ENCODE data around the gene TIMM44. TPM values are rescaled to one million over a fixed set of nuclear protein-coding genes. Genes with fewer than 3 reads are reported as not detected.

Gene TIMM44
- total RNA-seq, 4 donors from 2014 or later: 59.7 to 102 (median 71.8) TPM

DNA sequence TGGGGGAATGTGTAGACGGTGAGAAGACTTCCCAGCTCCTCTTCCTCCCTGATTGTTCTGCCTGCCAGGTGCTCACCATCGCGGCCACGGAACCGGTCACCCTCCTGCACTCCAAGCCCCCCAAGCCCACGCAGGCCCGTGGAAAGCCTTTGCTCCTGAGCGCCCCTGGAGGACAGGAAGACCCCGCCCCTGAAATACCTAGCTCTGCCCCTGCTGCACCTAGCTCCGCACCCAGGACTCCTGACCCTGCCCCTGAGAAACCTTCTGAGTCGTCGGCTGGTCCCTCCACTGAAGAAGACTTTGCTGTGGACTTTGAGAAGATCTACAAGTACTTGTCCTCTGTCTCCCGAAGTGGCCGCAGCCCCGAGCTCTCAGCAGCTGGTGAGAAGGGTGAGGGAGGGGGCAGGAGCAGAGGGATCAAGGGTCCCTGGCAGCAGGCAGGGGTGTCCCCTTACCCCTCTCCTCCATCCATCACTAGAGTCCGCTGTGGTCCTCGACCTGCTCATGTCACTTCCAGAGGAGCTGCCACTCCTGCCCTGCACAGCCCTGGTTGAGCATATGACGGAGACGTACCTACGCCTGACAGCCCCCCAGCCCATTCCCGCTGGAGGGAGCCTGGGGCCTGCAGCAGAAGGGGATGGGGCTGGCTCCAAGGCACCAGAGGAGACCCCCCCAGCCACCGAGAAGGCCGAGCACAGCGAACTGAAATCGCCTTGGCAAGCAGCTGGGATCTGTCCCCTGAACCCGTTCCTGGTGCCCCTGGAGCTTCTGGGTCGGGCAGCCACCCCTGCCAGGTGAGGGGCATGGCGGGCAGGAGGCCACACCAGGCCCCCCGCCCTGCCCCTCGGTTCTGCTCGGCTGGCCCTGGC lies 21.3 kb downstream of the TIMM44 start:
- H3K9me3 ChIP-seq: no peaks in the 10 kb centered on the region
- TF ChIP-seq POLR2A (IDR thresholded peaks at IDR 0.05) (no peak), CTCF (IDR thresholded peaks at IDR 0.05) (no peak), POLR2AphosphoS5 (IDR thresholded peaks at IDR 0.05) (no peak), EP300 (IDR thresholded peaks at IDR 0.05; ENCODE audit: low read depth) (no peak)
- peaks cover 0 to 10% (median 0%) of the 10 kb centered on the region in 4 donors for H3K36me3 ChIP-seq
- in situ Hi-C loops (cut with MboI; ENCODE audit: low pct_ligation_motif_present in 1 of 4, low pct_unique_long_range_greater_than_20kb in 1 of 4, low sequenced_read_pairs in 3 of 4) (no loop called here), intact Hi-C loops (cut with DNase I; ENCODE audit: low total_unique reads) (no loop called here)
- DNase-seq: no peak
- 94% methylated on average over 30 of the region's 31 CpGs; no CpG with 5 or more reads in 1 of the 2 donors for WGBS, 2 donors (ENCODE audit: low coverage in 1 of 2)
- peaks cover 33 to 64% (median 52%) of the 10 kb centered on the region in 4 donors for H3K4me1 ChIP-seq
- H3K27me3 ChIP-seq: peaks cover 25% of the 10 kb centered on the region
- H3K27ac ChIP-seq: peak overlapping the region; percentile 88 to 97 (median 91)
- no peak overlapping the region for H3K4me3 ChIP-seq

- peak overlapping the region; percentile 88 to 97 (median 91) for H3K27ac ChIP-seq
- intact Hi-C loops (cut with DNase I; ENCODE audit: low total_unique reads): no loop called here
- H3K27me3 ChIP-seq: peaks cover 33% of the 10 kb centered on the region
- TF ChIP-seq POLR2AphosphoS5 (IDR thresholded peaks at IDR 0.05) (no peak), CTCF (IDR thresholded peaks at IDR 0.05) (no peak), POLR2A (IDR thresholded peaks at IDR 0.05) (peak; percentile 5), EP300 (IDR thresholded peaks at IDR 0.05; ENCODE audit: low read depth) (no peak)
- in situ Hi-C loops (cut with MboI; ENCODE audit: low pct_ligation_motif_present in 1 of 4, low pct_unique_long_range_greater_than_20kb in 1 of 4, low sequenced_read_pairs in 3 of 4): no loop called here
- no peak for DNase-seq
- peaks cover 27 to 64% (median 52%) of the 10 kb centered on the region in 4 donors for H3K4me1 ChIP-seq
- 40% methylated on average over 16 of the region's 17 CpGs; no CpG with 5 or more reads in 1 of the 2 donors for WGBS, 2 donors (ENCODE audit: low coverage in 1 of 2)
- H3K9me3 ChIP-seq: no peaks in the 10 kb centered on the region
- peak overlapping the region; percentile 29 to 73 (median 45) for H3K4me3 ChIP-seq
- H3K36me3 ChIP-seq: peaks cover 0 to 10% (median 0%) of the 10 kb centered on the region in 4 donors
Observed at GRCh38 chr19:7921302-7921966, 22.0 kb downstream of the TIMM44 start.

- peaks cover 31 to 67% (median 55%) of the 10 kb centered on the region in 4 donors for H3K4me1 ChIP-seq
- in situ Hi-C loops (cut with MboI; ENCODE audit: low pct_ligation_motif_present in 1 of 4, low pct_unique_long_range_greater_than_20kb in 1 of 4, low sequenced_read_pairs in 3 of 4): no loop called here
Observed at GRCh38 chr19:7920519-7921301, 22.8 kb downstream of the TIMM44 start.

More at GRCh38 chr19:7920519-7921301, 22.8 kb downstream of the TIMM44 start:
- WGBS, 2 donors (ENCODE audit: low coverage in 1 of 2): 0% methylated on average over 20 to 51 of the region's 62 CpGs
- Histone ChIP-seq H3K27me3 (peaks cover 40% of the 10 kb centered on the region), H3K27ac (peak overlapping the region; percentile 88 to 99 (median 94)), H3K9me3 (no peaks in the 10 kb centered on the region), H3K36me3 (peaks cover 0 to 10% (median 0%) of the 10 kb centered on the region in 4 donors), H3K4me3 (peak overlapping the region; percentile 67 to 83 (median 71))
- intact Hi-C loops (cut with DNase I; ENCODE audit: low total_unique reads): no loop called here
- TF ChIP-seq EP300 (IDR thresholded peaks at IDR 0.05; ENCODE audit: low read depth): no peak
- TF ChIP-seq POLR2AphosphoS5 (IDR thresholded peaks at IDR 0.05): peak; percentile 38 to 73 (median 71)
- TF ChIP-seq CTCF (IDR thresholded peaks at IDR 0.05): peak in 1 of 5 experiments; percentile 9
- peak; percentile 70 for TF ChIP-seq POLR2A (IDR thresholded peaks at IDR 0.05)
- peak; percentile 100 for DNase-seq
